HUES48 (cell line): ENCODE data around the gene MCF2L2.
"Not testable (repeated sequence)": the region's sequence is repeated elsewhere in the genome, so short reads cannot be mapped to it uniquely, and the experiment has no call there.

Source experiments
- H3K27ac ChIP-seq: one replicate; pipeline ENCODE4 v1.7.0; 2013; ENCODE audit warnings: low read depth, low read length, inconsistent platforms
- H3K27me3 ChIP-seq: 2 replicates; pipeline ENCODE4 v1.6.1; 2013; ENCODE audit warnings: mild to moderate bottlenecking, low read length; ENCODE audit not compliant: control insufficient read depth, insufficient read depth
- H3K36me3 ChIP-seq: 2 replicates; pipeline ENCODE4 v1.6.1; 2013; ENCODE audit warnings: low read length; ENCODE audit not compliant: control insufficient read depth, insufficient read depth
- H3K4me1 ChIP-seq: 2 replicates; pipeline ENCODE4 v1.6.1; 2013; ENCODE audit warnings: mild to moderate bottlenecking, low read length; ENCODE audit not compliant: control insufficient read depth, insufficient read depth
- H3K4me3 ChIP-seq: 2 replicates; pipeline ENCODE4 v1.5.1; 2013; ENCODE audit warnings: mild to moderate bottlenecking, low read depth, low read length
- H3K9ac ChIP-seq: 2 replicates; pipeline ENCODE4 v1.6.1; 2013; ENCODE audit warnings: mild to moderate bottlenecking, low read depth, low read length, moderate library complexity
- H3K9me3 ChIP-seq: 2 replicates; pipeline ENCODE4 v1.6.1; 2013; ENCODE audit warnings: low read length; ENCODE audit not compliant: control insufficient read depth, insufficient read depth

Gene MCF2L2

GRCh38 chr3:183182732-183183610 is 245.4 kb downstream of the MCF2L2 start:
- H3K4me3 ChIP-seq: no peak overlapping the region
- H3K27me3 ChIP-seq: peaks cover 30% of the 10 kb centered on the region
- H3K4me1 ChIP-seq: peaks cover 6% of the 10 kb centered on the region
- no peak overlapping the region for H3K27ac ChIP-seq
- no peaks in the 10 kb centered on the region for H3K9me3 ChIP-seq
- H3K9ac ChIP-seq: no peak overlapping the region
- no peaks in the 10 kb centered on the region for H3K36me3 ChIP-seq

GRCh38 chr3:183182073-183182472 is 246.3 kb downstream of the MCF2L2 start:
- no peaks in the 10 kb centered on the region for H3K9me3 ChIP-seq
- no peaks in the 10 kb centered on the region for H3K36me3 ChIP-seq
- no peak overlapping the region for H3K4me3 ChIP-seq
- peaks cover 34% of the 10 kb centered on the region for H3K27me3 ChIP-seq
- H3K4me1 ChIP-seq: peaks cover 6% of the 10 kb centered on the region
- H3K9ac ChIP-seq: no peak overlapping the region
- H3K27ac ChIP-seq: no peak overlapping the region

- Histone ChIP-seq H3K4me1 (peaks cover 6% of the 10 kb centered on the region), H3K27ac (no peak overlapping the region), H3K36me3 (no peaks in the 10 kb centered on the region), H3K4me3 (no peak overlapping the region), H3K27me3 (peaks cover 34% of the 10 kb centered on the region), H3K9me3 (no peaks in the 10 kb centered on the region), H3K9ac (no peak overlapping the region)
Observed at GRCh38 chr3:183181606-183182005, 246.8 kb downstream of the MCF2L2 start.

GRCh38 chr3:183180784-183181295 is 247.6 kb downstream of the MCF2L2 start:
- Histone ChIP-seq H3K9me3 (no peaks in the 10 kb centered on the region), H3K4me1 (peaks cover 6% of the 10 kb centered on the region), H3K36me3 (no peaks in the 10 kb centered on the region), H3K4me3 (no peak overlapping the region), H3K27me3 (peaks cover 34% of the 10 kb centered on the region), H3K9ac (no peak overlapping the region), H3K27ac (no peak overlapping the region)

GRCh38 chr3:183180110-183180783 is 248.2 kb downstream of the MCF2L2 start:
- Histone ChIP-seq H3K9me3 (no peaks in the 10 kb centered on the region), H3K4me1 (peaks cover 6% of the 10 kb centered on the region), H3K27me3 (peaks cover 34% of the 10 kb centered on the region), H3K4me3 (peak overlapping the region; percentile 69; the same call in 1 of the 2 replicates), H3K36me3 (no peaks in the 10 kb centered on the region), H3K27ac (no peak overlapping the region), H3K9ac (no peak overlapping the region)

GRCh38 chr3:183179550-183179908 is 248.9 kb downstream of the MCF2L2 start:
- H3K36me3 ChIP-seq, H3K4me1 ChIP-seq, H3K9ac ChIP-seq, H3K27ac ChIP-seq, H3K9me3 ChIP-seq: not testable (repeated sequence)
- Histone ChIP-seq H3K27me3 (peaks cover 34% of the 10 kb centered on the region), H3K4me3 (peak overlapping the region; percentile 69)

GRCh38 chr3:183178833-183179549 is 249.4 kb downstream of the MCF2L2 start:
- no peak overlapping the region for H3K9ac ChIP-seq
- H3K4me1 ChIP-seq: peaks cover 6% of the 10 kb centered on the region
- no peaks in the 10 kb centered on the region for H3K9me3 ChIP-seq
- no peaks in the 10 kb centered on the region for H3K36me3 ChIP-seq
- no peak overlapping the region for H3K27ac ChIP-seq
- peak overlapping the region; percentile 69 for H3K4me3 ChIP-seq
- peaks cover 34% of the 10 kb centered on the region for H3K27me3 ChIP-seq

GRCh38 chr3:183178512-183178832 is 249.9 kb downstream of the MCF2L2 start:
- Histone ChIP-seq H3K36me3 (no peaks in the 10 kb centered on the region), H3K4me1 (peaks cover 6% of the 10 kb centered on the region), H3K9ac (no peak overlapping the region), H3K27me3 (peaks cover 34% of the 10 kb centered on the region), H3K4me3 (peak overlapping the region; percentile 69), H3K9me3 (no peaks in the 10 kb centered on the region), H3K27ac (no peak overlapping the region)

- Histone ChIP-seq H3K4me1 (no peaks in the 10 kb centered on the region), H3K27ac (no peak overlapping the region), H3K9me3 (no peaks in the 10 kb centered on the region), H3K9ac (no peak overlapping the region), H3K36me3 (no peaks in the 10 kb centered on the region), H3K4me3 (no peak overlapping the region), H3K27me3 (no peaks in the 10 kb centered on the region; the same call in 1 of the 2 replicates)
Observed at GRCh38 chr3:183172051-183172639, 256.3 kb downstream of the MCF2L2 start.

- H3K27ac ChIP-seq, H3K36me3 ChIP-seq, H3K9me3 ChIP-seq, H3K9ac ChIP-seq, H3K4me1 ChIP-seq, H3K27me3 ChIP-seq, H3K4me3 ChIP-seq: not testable (repeated sequence)
Observed at GRCh38 chr3:183167975-183168374, 260.4 kb downstream of the MCF2L2 start.
